Amniotic epithelial cell (primary cell): ENCODE measurements around the gene MARCHF6.
A peak's percentile ranks its signal among the peaks of the same experiment; 100 is the strongest.
"Not testable (repeated sequence)": the region's sequence is repeated elsewhere in the genome, so short reads cannot be mapped to it uniquely, and the experiment has no call there.

ENCODE experiments used
- DNase-seq: peaks from one replicate; pipeline ENCODE4 v3.0.0-alpha.2; 2010; ENCODE audit warnings: low read depth

The MARCHF6 gene

DNA sequence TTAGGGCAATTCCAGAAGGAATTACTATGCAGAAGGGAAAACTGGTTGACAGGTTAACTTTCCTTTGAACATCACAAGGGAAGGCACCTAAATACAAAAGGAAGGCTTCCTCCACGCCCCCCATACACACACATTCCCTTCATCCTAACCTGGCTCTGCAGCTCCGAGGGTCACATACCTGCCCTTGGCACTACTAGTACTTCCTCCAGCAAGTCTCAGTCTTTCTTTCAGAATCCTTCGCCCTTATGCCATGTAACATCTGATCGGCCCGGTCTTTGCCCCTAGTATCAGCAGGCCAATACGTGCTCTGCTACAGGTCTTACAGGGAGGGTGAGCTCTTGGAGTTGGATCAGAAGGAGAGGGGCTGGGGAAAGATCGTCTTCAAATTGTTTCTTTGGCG lies 1.6 kb upstream of the MARCHF6 start:
- no peak for DNase-seq

DNA sequence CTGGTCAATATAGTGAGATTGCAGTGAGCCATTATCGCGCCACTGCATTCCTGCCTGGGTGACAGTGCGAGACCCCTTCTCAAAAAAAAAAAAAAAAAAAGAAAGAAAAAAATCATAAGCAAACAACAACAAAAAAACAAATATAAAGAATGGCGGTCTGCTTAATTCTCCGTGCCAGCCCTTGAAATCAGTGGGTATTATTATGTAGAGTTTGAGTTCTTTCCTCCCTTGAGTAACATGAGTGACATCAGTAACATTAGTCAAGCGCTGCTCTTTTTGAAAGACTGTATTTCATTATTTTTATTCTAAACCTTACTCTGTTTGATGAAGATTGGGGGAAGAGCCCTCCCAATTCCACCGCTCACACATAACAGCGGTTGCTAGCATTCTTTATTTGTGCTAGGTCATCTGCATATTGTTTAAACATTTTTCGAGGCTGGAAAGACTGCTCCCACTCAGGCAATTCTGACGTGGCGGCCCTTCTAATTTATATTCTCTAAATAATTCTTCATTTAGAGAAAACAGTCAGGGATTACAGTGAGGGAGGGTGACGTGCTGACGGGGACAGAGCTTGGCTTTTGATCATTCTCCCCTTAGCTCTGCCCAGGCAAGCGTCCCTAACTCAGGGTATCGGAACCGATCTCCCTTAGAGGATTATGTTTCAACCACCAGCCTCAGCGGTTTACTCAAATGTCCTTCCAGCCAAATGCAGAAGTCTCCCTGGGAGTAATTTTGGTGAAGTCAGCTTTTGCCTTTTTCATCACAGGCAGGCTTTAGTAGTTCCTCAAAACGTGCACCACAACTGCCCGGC lies 860 bp upstream of the MARCHF6 start:
- DNase-seq = peak; percentile 27

DNA sequence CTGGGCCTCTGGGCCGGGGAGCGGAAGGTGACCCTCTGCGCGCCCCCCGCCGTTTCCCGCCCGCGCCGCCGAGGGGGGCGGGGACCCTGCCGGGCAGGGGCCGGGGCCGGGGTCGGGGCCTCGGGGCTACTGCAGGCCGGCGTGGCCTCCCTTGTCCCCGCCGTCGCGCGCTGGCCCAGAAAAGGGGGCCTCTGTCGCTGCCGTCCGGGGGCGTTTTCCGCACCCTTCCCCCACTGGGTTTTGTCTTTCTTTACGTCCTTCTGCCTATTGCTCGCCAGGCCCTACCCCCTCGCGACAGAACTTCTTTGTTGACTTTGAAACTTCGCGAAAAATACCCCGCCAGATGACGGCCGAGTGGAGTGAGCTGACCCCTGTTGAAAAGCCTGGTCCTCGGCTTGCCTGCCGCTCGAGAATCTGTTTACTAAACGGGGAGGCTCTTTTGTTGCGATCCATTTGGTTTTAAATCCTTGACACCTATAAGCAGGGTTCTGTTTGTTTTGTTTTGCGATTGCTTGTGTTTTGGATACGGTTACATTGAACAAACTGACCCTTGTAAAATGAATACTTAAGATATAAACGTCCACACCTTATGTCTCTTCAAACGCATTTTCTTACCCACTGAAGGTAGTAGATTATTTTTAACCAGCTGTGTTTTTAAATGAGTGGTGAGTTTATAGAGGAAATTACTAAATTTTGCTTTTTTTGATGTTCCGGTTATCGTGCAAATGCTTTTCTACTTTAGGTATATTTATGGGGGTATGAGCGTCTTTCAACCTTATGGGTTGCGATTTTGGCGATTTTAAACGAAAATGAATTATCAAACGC lies 765 bp downstream of the MARCHF6 start:
- no peak for DNase-seq

DNA sequence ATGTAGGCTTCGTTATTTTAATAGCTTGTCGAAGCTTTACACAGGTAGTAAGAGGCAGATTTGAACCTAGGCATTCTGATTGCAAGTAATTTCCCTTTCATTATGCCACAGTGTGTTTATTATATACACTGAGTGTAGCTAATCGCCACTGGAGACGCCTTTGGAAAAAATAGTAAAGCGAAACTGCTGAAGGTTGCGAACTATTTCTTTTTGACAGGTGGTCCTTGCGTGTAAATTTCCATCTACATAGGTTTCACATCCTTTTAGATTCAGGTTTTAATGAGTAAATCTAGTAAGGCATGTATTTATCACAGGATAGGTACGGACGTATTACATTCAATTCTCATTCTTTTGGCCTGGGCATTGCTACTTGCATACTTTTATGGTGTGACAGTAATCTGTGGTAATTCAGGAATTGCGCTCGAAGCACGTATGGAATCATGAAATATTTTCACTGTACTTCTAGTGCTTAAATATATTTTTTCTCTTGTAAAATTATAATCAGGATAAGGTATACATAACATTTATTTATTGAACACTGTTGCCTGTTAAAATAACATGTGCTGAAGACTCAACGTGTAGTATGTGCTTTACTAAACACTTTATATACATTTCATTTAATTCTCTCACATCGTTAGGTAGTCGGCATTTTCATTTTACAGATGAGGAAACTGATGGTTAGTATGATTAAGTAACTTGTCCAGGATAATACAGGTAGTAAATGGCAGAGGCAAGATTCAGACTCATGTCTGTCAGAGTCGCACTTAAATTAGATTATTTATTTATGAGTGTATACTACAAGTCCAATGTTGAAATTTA lies 1.8 kb downstream of the MARCHF6 start:
- peak; percentile 35 for DNase-seq

DNA sequence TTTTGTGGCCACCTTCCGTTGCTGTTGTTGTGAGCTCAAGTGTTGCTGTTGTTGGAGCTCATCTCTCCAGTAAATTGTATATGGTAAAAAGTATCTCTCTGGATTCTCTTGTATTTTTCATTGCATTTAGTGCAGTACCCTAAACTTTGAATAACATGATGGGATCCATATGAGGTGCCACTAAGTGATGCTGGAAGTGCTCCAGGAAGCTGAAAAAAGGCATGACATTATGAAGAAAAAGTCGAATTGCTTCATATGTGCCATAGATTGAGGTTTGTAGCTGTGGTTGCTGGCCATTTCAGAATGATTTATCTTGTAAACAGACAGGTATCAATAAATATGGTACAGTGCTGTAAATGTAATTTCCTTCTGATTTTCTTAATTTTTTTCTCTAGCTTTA lies 5.5 kb downstream of the MARCHF6 start:
- no peak for DNase-seq

DNA sequence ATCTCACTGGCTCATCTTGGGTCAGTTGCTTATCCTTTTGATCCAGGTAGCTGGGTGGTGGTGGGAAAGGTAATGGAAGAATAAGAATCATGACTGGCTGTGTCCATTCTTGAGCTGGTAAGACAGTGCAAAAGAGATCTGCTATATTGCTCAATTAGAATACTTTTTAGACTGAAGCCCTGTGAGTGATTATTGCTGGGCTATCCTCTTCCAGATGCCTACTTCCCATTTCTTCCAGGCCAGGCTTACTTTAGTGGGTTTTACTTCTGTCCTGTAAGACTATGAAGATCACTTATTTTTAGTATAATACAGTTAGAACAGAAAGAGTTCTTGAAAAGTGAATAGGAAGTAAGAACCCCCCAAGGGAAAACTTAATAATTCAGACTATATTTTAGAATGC lies 7.2 kb downstream of the MARCHF6 start:
- no peak for DNase-seq

DNA sequence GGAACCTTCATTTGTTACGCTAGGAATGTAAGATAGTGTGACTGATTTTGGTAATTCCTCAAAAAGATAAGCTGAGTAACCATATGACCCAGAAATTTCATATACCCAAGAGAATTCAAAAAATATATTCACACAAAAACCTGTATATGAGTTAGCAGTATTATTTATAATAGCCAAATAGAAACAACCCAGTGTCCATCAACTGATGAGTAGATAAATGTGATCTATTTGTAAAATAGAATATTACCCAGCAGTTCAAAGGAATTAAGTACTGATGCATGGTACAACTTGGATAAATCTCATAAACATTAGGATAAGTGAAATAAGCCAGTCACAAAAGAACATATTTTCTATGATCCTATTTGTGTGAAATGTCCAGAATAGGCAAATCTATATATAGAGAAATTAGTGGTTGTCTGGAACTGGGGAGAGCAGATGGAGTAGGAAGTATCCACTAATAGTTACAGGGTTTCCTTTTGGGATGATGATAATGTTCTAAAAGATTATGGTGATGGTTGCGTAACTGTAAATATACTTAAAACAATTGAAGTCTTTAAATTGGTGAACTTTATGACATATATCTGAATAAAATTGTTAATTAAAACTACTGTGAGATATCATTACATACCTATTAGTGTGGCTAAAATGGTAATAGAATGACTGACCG lies 10.2 kb downstream of the MARCHF6 start:
- no peak for DNase-seq

DNA sequence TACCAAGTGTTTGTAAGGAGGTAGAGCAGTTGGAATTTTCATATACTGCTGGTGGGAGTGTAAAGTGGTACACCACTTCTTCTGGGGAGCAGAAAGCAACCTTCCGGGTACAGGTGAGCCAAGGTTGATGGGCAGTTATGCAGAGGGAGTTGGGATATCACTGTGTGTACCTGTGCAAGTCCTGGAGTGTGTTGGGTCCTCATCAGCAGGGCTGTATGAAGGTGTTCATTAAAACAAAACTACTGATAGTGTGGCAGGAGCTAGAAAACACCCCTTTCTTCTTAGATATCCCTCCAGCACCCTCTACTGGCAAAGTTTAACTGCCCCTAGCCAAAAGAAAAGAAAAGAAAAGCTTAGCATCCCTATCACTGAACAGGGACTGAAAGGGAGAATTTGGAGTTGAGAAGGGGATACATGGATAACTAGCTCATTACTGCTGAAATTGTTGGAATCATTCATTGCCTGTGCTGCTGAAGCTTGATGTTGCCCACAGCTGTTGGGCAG lies 10.7 kb downstream of the MARCHF6 start:
- DNase-seq = no peak

DNA sequence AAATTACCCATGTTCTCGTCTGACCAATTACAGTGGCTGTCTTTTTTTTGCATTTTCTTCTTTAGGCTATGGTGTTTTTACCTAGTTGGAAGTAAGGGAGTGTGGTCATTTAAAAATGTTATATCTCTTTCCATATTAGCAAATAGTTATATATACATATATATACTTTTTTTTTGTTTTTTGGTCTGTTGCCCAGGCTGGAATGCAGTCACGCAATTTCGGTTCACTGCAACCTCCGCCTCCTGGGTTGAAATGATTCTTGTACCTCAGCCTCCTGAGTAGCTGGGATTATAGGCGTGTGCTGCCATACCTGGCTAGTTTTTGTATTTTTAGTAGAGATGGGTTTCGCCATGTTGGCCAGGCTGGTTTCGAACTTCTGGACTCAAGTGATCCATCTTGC lies 12.3 kb downstream of the MARCHF6 start:
- DNase-seq = no peak

DNA sequence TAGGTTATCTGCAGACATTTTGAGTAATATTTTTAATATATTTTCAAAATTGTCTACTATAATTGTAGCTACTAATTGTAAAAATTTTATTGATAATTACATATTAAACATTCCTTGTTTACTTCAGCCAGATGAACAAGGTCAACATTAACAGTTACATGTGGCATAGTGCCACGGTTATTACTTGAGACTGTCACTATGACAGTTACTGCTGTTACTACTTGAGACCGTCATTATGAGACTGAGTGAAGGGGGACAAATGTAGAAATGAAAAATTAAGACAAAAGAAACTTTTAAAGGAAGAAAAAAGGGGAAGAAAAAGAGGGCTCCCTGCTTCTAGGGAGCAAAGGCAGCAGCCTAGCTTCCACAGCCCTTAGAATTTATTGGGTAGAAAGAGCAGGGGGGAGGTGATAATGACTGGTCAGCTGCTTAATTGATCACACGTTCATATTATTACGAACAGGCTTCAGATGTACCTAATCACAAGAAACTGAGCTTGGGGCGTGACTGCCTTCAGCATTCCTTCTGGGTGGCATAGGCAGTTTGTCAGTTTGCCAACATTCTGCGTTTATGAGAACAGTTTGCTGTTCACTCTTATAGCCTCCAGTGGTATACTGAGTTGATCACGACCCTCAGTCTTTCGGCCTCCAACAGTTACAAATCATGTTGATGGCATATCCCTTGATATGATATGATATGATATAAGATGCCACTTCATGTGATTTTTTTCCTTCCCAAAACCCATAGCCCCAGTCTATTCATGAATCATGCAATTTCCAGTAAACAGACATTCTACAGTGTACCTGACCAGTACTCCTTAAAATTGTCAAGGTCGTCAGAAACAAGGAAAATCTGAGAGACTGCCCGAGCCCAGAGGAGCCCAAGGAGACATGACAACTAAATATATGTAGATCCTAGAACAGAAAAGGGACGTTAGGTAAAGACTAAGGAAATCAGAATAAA lies 13.1 kb downstream of the MARCHF6 start:
- peak; percentile 60 for DNase-seq

DNA sequence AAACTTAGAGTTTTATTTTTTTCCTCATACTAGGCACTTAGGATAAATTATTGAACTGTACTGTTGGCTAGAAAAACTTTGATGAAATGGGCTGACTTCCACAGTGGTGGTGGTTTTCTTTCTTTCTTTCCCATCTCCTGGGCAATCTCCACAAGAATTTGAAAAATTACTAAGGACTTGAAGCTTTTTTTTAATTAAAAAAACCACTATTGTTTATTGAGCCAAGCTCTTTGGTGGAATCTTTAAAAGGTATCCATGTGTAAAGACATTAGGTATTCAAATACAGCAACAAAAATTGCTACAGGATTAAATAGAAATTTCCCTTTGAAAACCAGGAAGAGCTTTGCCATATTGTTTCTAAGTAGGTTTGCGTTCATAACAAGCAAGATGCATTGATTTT lies 14.1 kb downstream of the MARCHF6 start:
- no peak for DNase-seq

DNA sequence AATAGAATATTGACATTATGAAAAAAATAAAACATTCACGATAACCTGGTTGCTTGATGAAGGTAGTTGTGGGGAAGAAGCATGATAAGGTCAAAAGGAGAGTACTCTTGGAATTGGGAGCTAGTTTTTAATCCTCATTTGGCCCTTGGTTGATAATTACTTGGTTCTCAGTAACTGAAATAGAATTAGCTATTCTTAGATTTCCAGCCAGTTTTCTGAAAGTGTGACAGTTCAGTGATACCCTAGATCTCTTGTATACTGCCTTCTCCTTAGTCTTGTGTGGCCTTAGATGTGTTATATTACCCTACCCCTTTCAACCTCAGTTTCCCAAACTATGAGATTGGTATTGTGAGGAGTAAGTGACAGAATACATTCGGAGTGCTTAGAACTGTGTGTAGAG lies 17.4 kb downstream of the MARCHF6 start:
- DNase-seq = no peak

DNA sequence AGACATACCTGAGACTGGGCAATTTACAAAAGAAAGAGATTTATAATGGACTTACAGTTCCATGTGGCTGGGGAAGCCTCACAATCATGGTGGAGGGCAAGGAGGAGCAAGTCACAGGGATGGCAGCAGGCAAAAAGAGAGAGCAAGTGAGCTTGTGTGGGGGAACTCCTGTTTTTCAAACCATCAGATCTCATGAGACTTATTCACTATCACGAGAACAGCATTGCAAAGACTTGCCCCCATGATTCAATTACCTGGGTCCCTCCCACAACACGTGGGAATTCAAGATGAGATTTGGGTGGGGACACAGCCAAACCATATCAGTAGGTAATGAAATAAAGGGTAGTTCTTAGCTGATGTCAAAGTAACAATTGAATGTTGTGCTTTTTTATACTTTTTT lies 17.9 kb downstream of the MARCHF6 start:
- DNase-seq = not testable (repeated sequence)

DNA sequence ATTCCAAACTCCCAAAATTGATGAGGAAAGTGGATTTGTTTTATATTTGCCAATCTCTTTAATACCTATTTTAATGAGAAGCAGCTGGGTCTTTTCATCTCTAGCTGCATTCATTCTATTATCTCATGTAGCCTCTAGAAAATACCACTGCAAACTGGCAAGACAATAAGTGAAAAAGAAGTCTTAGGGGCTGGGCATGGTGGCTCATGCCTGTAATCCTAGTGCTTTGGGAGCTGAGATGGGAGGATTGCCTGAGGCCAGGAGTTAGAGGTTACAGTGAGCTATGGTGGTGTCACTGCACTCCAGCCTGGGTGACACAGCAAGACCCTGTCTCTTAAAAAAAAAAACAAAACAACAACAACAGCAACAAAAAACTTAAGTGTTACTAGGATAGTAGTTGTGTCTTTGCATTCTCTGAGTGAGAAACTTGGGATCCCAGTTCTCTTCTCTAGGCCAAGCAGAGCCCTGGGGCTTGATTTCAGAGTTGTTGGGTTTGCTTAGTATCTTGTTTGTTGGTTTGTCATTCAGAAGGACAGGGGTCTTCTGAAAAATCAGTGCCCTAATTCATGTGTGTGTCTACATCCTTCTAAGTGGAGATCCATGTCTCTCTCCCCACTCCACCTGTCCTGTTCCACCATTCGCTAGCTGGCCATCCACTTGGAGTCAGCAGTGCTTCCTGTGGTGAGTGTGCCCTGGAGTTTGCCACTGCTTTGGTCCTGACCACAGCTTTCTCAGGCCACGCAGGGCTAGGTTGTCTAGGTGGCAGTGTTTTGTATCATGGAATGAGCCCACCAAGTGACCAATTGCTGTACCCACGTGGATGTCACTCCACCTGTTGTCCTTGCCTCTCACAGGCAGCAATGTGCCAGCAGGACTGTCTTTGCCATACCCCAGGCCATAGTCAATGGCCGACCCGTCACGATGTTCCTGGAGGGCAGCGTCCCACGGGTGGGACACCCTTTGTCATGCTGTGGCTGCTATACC lies 19.5 kb downstream of the MARCHF6 start:
- no peak for DNase-seq

DNA sequence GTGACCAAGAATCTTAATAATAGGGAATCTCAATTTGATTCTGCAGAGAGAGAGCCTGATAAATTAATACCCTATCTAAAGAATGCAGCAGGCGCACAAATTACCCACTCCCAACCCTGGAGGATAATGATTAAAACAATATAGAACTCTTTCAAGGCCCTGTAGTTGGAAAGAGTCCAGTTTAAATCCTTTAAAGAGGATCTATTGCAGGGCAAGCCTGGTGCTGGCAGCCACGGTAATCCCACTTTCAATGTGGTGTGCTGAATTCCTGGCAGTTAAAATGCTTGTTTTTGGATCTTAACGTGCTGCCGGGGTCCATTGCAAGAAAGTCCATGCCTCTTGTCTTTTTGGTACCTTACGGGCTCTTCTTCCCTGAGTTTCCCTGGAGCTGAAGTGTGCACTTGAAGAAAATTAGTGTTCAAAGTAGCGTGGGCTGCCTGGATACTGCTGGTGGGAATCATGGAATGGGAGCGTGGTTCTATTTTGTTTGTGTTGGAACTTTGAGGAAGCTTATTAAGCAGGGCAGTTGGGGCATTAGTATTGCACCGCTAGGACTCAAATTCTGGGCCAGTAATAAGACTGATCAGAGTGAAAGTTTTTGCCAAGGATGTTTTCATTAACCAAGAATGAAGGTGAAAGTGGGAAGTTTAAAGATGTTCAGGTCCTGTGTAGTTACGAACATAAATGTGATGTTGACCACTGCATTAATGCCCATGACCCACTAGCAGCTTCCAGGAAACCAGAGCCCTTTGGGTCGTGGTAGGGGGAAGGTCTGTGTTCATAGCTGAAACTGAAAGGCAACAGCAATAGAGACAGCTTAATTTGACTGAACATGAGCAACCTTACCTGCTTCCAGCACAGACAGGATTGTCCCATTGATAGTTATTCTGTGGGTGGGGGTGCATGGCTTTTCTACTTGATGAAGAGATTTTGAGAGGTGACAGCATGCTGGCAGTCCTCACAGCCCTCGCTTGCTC lies 20.8 kb downstream of the MARCHF6 start:
- DNase-seq = peak; percentile 48

DNA sequence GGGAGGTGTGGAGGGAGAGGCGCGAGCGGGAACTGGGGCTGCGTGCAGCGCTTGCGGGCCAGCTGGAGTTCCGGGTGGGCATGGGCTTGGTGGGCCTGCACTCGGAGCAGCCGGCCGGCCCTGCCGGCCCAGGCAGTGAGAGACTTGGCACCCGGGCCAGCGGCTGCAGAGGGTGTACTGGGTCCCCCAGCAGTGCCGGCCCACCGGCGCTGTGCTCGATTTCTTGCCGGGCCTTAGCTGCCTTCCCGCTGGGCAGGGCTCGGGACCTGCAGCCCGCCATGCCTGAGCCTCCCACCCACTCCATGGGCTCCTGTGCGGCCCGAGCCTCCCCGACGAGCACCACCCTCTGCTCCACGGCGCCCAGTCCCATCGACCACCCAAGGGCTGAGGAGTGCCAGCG lies 21.7 kb downstream of the MARCHF6 start:
- not testable (repeated sequence) for DNase-seq

DNA sequence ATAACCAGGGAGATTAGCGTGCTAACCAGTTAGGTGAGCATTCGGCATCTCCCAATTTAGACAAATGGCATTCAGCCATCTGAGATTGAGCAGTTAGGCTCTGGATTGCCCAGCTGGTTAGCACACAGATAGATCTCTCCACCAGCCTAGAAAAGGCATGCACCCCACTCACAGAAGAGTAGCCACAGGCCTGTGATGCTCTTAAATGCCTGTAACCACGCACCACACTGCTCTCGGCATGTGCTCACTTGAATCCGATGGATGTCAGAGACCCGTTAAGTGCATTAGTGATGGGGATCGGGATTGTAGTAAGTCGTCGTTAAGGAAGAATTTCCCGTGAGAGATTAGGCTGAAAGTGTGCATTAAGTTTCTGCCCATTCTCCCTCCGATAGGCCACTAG lies 23.0 kb downstream of the MARCHF6 start:
- DNase-seq = no peak

DNA sequence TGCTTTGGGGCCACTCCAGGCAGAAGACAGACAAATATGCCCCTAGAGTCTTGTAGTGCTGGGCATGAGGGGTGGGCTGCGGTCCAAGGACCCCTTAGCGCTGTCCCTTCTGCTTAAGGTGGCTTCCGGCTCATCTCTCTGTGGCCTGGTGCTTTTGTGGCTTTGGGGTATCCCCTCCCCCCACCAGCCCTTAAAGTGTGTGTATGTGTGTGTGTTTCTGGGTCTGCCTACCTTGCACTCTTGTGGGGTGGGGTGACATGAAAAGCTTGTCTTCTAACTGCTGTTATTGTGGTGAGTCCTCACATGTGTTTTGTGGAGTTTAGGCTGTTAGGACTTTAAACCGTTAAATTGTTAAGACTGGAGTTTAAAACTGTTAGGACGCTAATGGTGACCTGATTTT lies 23.6 kb downstream of the MARCHF6 start:
- DNase-seq = no peak
